ENCODE results near the gene PRDM16. TPM values are rescaled to one million over a fixed set of nuclear protein-coding genes. Genes with fewer than 3 reads are reported as not detected.

The PRDM16 gene
- total RNA-seq, 1 experiment from 2014 or later = not detected

DNA sequence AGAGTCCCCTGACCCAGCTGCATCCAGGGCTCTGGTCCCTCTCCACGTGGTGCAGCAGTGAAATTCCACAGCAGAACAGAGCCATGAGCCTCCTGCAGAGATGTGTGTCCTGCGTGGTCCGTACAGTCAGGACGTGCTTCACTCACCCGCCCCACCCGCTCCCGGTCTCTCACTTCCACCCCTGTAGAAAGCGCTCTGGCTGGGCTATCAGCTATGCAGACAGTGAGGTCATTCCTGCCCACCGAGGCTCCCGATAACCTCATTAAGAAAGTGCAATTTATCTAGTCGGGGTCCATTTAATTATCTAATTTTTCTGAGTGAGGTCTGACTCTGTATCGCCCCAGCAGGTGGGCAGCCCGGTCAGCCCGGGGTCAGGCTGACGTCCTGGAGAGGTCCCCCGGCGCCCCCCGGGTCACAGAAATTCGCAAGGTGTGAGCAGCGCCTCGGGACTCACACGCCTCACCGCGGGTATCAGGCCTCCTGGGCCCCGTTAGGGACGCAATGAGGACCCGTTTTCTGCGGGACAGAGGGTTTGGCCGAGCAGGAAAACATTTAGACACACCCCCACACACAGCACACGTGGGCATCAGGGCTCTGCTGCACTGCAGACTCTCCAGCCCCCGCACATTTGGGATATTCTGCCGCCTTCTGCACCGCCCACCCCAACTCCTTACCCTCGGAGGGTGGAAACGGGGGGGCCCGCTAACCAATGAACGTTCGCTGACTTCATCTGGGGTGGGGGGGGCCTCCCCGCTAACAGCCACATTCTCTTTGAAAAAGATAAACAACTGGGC is 76.7 kb downstream of the PRDM16 start:
- Mint-ChIP-seq H3K9me3 (ENCODE audit: unreplicated experiment) (peaks cover 13% of the 10 kb centered on the region), H3K4me3 (ENCODE audit: unreplicated experiment) (no peak overlapping the region), H3K27me3 (ENCODE audit: insufficient read depth, unreplicated experiment) (no peaks in the 10 kb centered on the region), H3K36me3 (ENCODE audit: insufficient read depth, unreplicated experiment) (no peaks in the 10 kb centered on the region), H3K4me1 (ENCODE audit: insufficient read depth, unreplicated experiment) (no peaks in the 10 kb centered on the region), H3K27ac (ENCODE audit: low read depth, unreplicated experiment) (no peak overlapping the region)
- intact Hi-C loops (cut with micrococcal nuclease) = no loop called here
- no TSS peak for BruUV-seq (replicated peaks)
- TF ChIP-seq, protein P1, sequence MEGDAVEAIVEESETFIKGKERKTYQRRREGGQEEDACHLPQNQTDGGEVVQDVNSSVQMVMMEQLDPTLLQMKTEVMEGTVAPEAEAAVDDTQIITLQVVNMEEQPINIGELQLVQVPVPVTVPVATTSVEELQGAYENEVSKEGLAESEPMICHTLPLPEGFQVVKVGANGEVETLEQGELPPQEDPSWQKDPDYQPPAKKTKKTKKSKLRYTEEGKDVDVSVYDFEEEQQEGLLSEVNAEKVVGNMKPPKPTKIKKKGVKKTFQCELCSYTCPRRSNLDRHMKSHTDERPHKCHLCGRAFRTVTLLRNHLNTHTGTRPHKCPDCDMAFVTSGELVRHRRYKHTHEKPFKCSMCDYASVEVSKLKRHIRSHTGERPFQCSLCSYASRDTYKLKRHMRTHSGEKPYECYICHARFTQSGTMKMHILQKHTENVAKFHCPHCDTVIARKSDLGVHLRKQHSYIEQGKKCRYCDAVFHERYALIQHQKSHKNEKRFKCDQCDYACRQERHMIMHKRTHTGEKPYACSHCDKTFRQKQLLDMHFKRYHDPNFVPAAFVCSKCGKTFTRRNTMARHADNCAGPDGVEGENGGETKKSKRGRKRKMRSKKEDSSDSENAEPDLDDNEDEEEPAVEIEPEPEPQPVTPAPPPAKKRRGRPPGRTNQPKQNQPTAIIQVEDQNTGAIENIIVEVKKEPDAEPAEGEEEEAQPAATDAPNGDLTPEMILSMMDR (IDR thresholded peaks at IDR 0.05; ENCODE audit: unreplicated experiment) = no peak
- CTCF ChIA-PET = no interaction called here
- no peak for DNase-seq (ENCODE audit: unreplicated experiment)
- POLR2A ChIA-PET = no interaction called here

DNA sequence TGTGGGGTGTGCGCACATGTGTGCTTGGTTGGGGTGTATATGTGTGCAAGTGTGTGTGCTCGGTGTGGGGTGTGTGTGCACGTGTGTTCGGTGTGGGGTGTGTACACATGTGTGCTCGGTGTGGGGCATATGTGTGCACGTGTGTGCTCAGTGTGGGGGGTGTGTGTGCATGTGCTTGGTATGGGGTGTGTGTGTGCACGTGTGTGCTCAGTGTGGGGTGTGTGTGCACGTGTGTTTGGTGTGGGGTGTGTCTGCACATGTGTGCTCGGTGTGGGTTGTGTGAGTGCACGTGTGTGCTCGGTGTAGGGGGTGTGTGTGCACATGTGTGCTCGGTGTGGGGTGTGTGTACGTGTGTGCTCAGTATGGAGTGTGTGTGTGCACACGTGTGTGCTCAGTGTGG is 77.5 kb downstream of the PRDM16 start:
- POLR2A ChIA-PET = no interaction called here
- no peaks in the 10 kb centered on the region for H3K27me3 Mint-ChIP-seq (ENCODE audit: insufficient read depth, unreplicated experiment)

DNA sequence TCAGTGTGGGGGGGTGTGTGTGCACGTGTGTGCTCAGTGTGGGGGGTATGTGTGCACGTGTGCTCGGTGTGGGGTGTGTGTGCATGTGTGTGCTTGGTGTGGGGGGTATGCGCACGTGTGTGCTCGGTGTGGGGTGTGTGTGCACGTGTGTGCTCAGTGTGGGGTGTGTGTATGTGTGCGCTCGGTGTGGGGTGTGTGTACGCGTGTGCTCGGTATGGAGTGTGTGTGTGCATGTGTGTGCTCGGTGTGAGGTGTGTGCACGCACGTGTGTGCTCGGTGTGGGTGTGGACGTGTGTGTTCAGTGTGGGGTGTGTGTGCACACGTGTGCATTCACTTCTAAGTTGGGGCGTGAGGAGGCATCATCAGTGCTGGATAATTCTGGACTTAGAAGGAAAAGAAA is 77.9 kb downstream of the PRDM16 start:
- H3K27ac Mint-ChIP-seq (ENCODE audit: low read depth, unreplicated experiment) = no peak overlapping the region
- no peaks in the 10 kb centered on the region for H3K36me3 Mint-ChIP-seq (ENCODE audit: insufficient read depth, unreplicated experiment)
- no peak for DNase-seq (ENCODE audit: unreplicated experiment)
- no peak overlapping the region for H3K4me3 Mint-ChIP-seq (ENCODE audit: unreplicated experiment)
- intact Hi-C loops (cut with micrococcal nuclease) = no loop called here
- no TSS peak for BruUV-seq (replicated peaks)
- peaks cover 13% of the 10 kb centered on the region for H3K9me3 Mint-ChIP-seq (ENCODE audit: unreplicated experiment)
- no peaks in the 10 kb centered on the region for H3K27me3 Mint-ChIP-seq (ENCODE audit: insufficient read depth, unreplicated experiment)
- H3K4me1 Mint-ChIP-seq (ENCODE audit: insufficient read depth, unreplicated experiment) = no peaks in the 10 kb centered on the region
- TF ChIP-seq, protein P1 (IDR thresholded peaks at IDR 0.05; ENCODE audit: unreplicated experiment) = no peak
- ChIA-PET POLR2A (no interaction called here), CTCF (no interaction called here)

More for the DNA sequence above, 77.5 kb downstream of the PRDM16 start:
- TF ChIP-seq, protein P1 (IDR thresholded peaks at IDR 0.05; ENCODE audit: unreplicated experiment) = no peak
- CTCF ChIA-PET = no interaction called here
- DNase-seq (ENCODE audit: unreplicated experiment) = no peak
- no peaks in the 10 kb centered on the region for H3K4me1 Mint-ChIP-seq (ENCODE audit: insufficient read depth, unreplicated experiment)
- no peak overlapping the region for H3K4me3 Mint-ChIP-seq (ENCODE audit: unreplicated experiment)
- BruUV-seq (replicated peaks) = no TSS peak
- intact Hi-C loops (cut with micrococcal nuclease) = no loop called here
- no peak overlapping the region for H3K27ac Mint-ChIP-seq (ENCODE audit: low read depth, unreplicated experiment)
- no peaks in the 10 kb centered on the region for H3K36me3 Mint-ChIP-seq (ENCODE audit: insufficient read depth, unreplicated experiment)
- H3K9me3 Mint-ChIP-seq (ENCODE audit: unreplicated experiment) = peaks cover 13% of the 10 kb centered on the region

DNA sequence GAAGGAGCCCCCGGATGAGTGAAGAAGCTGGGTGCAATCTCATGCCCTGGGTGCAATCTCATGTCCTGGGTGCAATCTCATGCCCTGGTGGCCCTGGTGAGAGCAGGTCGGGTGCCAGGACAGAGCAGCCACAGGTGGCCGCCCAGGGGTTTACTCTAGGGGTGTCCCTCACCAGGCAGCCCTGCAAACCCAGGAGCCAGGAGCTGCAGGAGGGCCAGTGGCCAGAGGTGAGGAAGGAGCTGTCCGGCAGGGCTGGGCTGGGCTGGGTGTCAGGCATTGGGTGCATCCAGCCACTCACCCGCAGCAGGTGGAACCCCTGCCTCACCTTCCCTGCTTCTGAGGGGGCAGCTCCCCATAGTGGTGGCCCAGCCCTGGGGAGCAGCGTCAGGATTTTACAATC is 79.2 kb downstream of the PRDM16 start:
- DNase-seq (ENCODE audit: unreplicated experiment) = no peak
- BruUV-seq (replicated peaks) = no TSS peak
- intact Hi-C loops (cut with micrococcal nuclease) = no loop called here
- POLR2A ChIA-PET = no interaction called here
- no peaks in the 10 kb centered on the region for H3K36me3 Mint-ChIP-seq (ENCODE audit: insufficient read depth, unreplicated experiment)
- CTCF ChIA-PET = no interaction called here
- H3K27me3 Mint-ChIP-seq (ENCODE audit: insufficient read depth, unreplicated experiment) = no peaks in the 10 kb centered on the region
- peaks cover 13% of the 10 kb centered on the region for H3K9me3 Mint-ChIP-seq (ENCODE audit: unreplicated experiment)
- no peak overlapping the region for H3K27ac Mint-ChIP-seq (ENCODE audit: low read depth, unreplicated experiment)
- TF ChIP-seq, protein P1 (IDR thresholded peaks at IDR 0.05; ENCODE audit: unreplicated experiment) = no peak
- no peaks in the 10 kb centered on the region for H3K4me1 Mint-ChIP-seq (ENCODE audit: insufficient read depth, unreplicated experiment)
- H3K4me3 Mint-ChIP-seq (ENCODE audit: unreplicated experiment) = no peak overlapping the region

Data from MCF 10A (cell line).